ENCODE measurements around the gene WDR46.

The WDR46 gene, protein sequence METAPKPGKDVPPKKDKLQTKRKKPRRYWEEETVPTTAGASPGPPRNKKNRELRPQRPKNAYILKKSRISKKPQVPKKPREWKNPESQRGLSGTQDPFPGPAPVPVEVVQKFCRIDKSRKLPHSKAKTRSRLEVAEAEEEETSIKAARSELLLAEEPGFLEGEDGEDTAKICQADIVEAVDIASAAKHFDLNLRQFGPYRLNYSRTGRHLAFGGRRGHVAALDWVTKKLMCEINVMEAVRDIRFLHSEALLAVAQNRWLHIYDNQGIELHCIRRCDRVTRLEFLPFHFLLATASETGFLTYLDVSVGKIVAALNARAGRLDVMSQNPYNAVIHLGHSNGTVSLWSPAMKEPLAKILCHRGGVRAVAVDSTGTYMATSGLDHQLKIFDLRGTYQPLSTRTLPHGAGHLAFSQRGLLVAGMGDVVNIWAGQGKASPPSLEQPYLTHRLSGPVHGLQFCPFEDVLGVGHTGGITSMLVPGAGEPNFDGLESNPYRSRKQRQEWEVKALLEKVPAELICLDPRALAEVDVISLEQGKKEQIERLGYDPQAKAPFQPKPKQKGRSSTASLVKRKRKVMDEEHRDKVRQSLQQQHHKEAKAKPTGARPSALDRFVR

DNA sequence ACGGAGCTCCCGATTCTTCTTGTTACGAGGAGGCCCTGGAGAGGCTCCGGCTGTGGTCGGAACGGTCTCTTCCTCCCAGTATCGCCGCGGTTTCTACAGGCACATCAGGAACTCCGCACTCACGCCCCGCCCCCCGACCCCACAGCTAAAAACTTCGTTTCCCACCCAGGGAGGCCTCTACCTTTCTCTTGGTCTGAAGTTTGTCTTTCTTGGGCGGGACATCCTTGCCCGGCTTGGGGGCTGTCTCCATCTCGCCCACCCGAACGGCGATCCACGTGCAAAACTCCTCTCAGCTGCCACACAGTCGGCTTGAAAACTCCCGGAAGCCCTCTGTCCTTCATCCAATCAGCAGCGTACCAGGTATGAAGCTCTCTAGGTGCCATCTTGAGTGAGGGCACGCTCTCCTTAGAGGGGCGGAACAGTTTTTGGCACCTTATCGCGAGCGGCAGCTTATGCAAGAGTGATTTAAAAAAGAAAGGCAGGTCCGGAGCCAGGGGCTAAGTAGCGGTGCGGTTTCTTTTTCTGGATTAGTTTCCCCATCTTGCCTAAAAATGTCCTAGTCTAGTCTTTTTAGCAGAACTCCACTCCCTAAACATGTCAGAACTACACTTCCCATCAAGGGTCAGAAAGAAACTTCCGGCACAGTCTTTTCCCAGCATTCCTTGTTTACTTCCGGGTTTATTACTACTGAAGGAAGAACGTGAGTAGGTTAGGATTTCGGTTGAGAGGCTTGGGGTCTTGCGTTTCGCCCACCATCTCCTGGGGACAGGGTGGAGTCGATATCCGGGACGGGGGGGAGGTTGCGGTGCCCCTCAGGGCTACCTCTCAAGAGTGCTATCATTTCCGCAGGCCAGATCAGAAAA lies at the start of gene WDR46, which contains the start of gene PFDN6:
WDR46 (minus strand) TSS at position 319 of the 863 bp plus-strand sequence; CDS start at position 250, 69 bp downstream.
PFDN6 (plus strand) TSS at position 681 of the 863 bp plus-strand sequence. CDS start 256 bp downstream, outside the sequence.
- DNase-seq (peak; percentile 75), ATAC-seq (peak; percentile 97)
- H3K27me3 Mint-ChIP-seq: no peaks in the 10 kb centered on the region
- peak within 1 kb of the TSS; percentile 97 for H3K4me3 Mint-ChIP-seq
- peak within 1 kb of the TSS; percentile 96 for H3K27ac Mint-ChIP-seq
- no peaks in the 10 kb centered on the region for H3K9me3 Mint-ChIP-seq
- H3K36me3 Mint-ChIP-seq (ENCODE audit: low read depth): peaks cover 46% of the 10 kb centered on the region
- peaks cover 45% of the 10 kb centered on the region for H3K4me1 Mint-ChIP-seq

DNA sequence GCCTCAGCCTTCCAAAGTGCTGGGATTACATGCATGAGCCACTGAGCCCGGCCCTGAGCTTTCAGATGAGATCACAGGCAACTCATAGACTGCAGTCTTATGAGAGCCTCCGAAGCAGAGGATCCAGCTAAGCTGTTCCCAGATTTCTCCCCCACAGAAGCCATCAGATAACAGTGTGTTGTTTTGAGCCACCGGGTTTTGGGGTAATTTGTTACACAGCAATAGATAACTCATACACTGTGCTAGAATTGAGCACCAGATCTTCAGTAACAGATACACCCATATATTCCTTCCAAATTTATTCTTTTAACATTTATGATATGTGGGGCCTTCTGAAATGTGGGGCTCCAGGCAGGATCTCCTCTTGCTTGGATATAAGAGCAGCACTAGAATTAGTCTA lies 47.5 kb upstream of the WDR46 start:
- no peaks in the 10 kb centered on the region for H3K27me3 Mint-ChIP-seq
- H3K9me3 Mint-ChIP-seq: no peaks in the 10 kb centered on the region
- no peaks in the 10 kb centered on the region for H3K36me3 Mint-ChIP-seq (ENCODE audit: low read depth)
- ATAC-seq (no peak), DNase-seq (no peak)
- H3K4me1 Mint-ChIP-seq: peaks cover 24% of the 10 kb centered on the region
- H3K27ac Mint-ChIP-seq: no peak overlapping the region
- no peak overlapping the region for H3K4me3 Mint-ChIP-seq

DNA sequence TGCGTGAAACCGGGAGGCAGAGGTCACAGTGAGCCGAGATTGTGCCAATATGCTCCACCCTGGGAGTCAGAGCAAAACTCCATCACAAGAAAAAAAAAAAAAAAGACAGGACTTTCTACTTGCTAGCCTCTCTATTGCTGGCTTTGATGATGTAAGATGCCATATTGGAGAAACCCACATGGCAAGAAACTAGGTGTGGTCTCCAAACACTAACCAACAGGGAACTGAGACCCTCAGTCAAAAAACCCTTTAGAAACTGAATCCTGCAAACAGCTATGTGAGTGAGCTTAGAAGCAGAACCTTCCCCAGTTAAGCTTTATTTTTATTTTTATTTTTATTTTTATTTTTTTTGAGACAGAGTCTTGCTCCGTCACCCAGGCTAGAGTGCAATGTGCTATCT lies 46.9 kb upstream of the WDR46 start:
- Mint-ChIP-seq H3K4me1 (peaks cover 26% of the 10 kb centered on the region), H3K4me3 (no peak overlapping the region), H3K9me3 (no peaks in the 10 kb centered on the region), H3K27me3 (no peaks in the 10 kb centered on the region), H3K27ac (no peak overlapping the region), H3K36me3 (ENCODE audit: low read depth) (no peaks in the 10 kb centered on the region)
- ATAC-seq: no peak
- DNase-seq: no peak

DNA sequence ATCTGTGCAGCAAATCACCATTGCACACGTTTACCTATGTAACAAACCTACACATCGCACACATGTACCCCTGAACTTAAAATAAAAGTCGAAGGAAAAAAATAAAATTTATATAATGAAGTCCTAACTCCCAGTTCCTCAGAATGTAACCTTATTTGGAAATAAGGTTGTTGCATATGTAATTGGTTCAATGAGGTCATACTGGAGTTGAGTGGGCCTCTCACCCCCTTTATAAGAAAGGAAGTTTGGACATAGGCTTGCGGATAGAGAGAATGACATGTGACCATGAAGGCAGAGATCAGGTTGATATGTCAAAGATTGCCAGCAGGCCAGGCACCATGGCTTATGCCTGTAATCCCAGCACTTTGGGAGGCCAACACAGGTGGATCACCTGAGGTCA lies 44.6 kb upstream of the WDR46 start:
- Mint-ChIP-seq H3K27ac (no peak overlapping the region), H3K9me3 (no peaks in the 10 kb centered on the region), H3K4me3 (no peak overlapping the region), H3K36me3 (ENCODE audit: low read depth) (no peaks in the 10 kb centered on the region), H3K27me3 (no peaks in the 10 kb centered on the region), H3K4me1 (peaks cover 25% of the 10 kb centered on the region)
- DNase-seq (no peak), ATAC-seq (no peak)

DNA sequence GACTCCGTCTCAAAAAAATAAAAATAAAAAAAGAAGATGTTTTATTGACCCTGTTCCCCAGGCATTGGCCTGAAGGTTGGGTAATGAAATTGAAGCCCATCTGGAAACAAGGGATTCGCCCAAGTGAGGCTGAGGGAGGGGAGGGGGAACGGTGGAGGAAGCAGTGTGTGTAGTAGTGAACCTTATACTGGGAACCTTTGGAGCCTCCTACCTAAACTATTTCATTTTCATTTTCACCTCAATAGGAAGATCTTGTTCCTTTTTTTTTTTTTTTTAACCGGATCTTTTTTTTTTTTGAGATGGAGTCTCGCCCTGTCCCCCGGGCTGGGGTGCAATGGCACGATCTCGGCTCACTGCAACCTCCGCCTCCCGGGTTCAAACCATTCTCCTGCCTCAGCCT lies 41.7 kb upstream of the WDR46 start:
- ATAC-seq (no peak), DNase-seq (no peak)
- no peaks in the 10 kb centered on the region for H3K27me3 Mint-ChIP-seq
- H3K4me1 Mint-ChIP-seq: peaks cover 25% of the 10 kb centered on the region
- H3K4me3 Mint-ChIP-seq: no peak overlapping the region
- no peak overlapping the region for H3K27ac Mint-ChIP-seq
- H3K36me3 Mint-ChIP-seq (ENCODE audit: low read depth): no peaks in the 10 kb centered on the region
- no peaks in the 10 kb centered on the region for H3K9me3 Mint-ChIP-seq

DNA sequence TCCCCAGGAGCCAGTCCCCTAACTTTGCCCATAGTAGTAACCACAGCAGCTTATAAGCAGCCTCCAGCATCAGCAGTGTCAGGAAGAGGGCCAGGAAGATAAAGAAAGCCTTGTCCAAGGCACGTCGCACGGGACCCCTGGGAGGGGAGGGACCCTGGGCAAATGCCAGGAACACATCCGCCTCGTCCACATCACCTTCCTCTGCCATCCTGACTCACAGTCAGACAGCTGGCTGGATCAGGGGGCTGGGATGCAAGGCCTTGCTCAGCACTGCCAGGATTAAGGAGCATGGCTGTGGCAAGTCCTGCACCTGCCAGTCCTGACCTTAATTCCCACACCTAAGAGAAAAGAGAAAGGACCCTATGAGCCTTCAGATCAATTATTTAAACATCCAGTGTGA lies 40.0 kb upstream of the WDR46 start:
- Mint-ChIP-seq H3K27me3 (no peaks in the 10 kb centered on the region), H3K4me3 (no peak overlapping the region), H3K36me3 (ENCODE audit: low read depth) (no peaks in the 10 kb centered on the region), H3K4me1 (peaks cover 21% of the 10 kb centered on the region), H3K27ac (no peak overlapping the region), H3K9me3 (no peaks in the 10 kb centered on the region)
- no peak for DNase-seq
- no peak for ATAC-seq

DNA sequence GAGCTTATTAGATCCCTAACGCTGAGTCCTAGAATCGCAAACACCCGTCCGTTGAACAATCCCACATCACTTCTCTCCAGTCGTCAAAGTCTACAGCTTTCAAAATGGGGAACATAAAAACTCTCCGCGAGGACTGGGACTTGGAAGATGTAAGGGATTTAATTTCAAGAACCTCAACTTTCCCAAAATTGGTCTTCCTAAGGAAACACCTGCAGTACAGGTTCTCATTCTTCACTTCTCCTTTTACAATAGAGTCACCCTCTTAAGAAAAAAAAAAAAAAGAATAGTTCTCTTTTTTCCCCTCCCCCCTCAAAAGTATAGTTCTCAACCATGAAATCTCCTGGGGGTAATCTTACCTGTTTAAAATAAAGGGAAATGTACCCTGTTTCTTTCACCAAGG lies 35.1 kb upstream of the WDR46 start:
- Mint-ChIP-seq H3K27ac (peak overlapping the region; percentile 100), H3K9me3 (no peaks in the 10 kb centered on the region), H3K4me3 (peak overlapping the region; percentile 98), H3K36me3 (ENCODE audit: low read depth) (peaks cover 35% of the 10 kb centered on the region), H3K4me1 (peaks cover 46% of the 10 kb centered on the region), H3K27me3 (no peaks in the 10 kb centered on the region)
- ATAC-seq: no peak
- DNase-seq: no peak

DNA sequence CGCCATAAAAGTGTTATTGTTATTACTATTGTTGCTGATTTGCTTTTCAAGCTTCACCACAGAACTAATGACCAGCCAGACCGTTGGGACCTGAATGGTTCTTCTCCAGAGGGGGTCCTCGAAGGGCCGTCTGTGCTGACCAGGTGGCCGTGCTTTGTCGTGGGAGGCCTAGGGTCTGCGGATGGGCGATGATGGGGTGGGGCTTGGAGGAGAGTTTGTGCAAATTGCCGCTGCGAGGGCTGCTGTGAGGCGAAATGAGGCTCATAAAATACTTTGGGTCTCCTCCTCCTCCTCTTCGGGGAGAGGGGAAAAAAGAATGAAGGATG lies 34.5 kb upstream of the WDR46 start:
- Mint-ChIP-seq H3K9me3 (no peaks in the 10 kb centered on the region), H3K27ac (peak overlapping the region; percentile 100), H3K36me3 (ENCODE audit: low read depth) (peaks cover 38% of the 10 kb centered on the region), H3K4me3 (peak overlapping the region; percentile 98), H3K4me1 (peaks cover 51% of the 10 kb centered on the region), H3K27me3 (no peaks in the 10 kb centered on the region)
- ATAC-seq (no peak), DNase-seq (peak; percentile 41)

DNA sequence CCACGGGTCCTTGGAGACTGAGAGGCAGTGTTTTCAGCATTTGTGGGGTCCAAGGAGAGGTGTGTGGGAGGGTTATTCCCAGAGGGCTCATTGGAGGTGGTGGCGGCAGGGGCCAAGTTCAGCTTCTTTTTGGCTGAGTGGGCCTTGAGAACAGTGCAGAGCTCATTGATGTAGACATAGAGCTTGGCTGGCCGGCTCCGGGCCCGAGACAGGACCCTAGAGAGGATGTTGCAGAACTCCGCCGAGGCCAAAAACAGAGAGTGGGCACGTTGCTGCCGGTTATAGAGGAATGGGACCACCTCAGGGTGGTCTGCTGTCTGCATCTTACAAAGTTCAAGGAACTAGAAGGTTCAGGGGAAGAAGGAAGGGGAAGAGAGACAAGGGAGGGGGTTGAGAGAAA lies 32.2 kb upstream of the WDR46 start:
- peak overlapping the region; percentile 98 for H3K4me3 Mint-ChIP-seq
- peak overlapping the region; percentile 81 for H3K27ac Mint-ChIP-seq
- no peak for ATAC-seq
- no peaks in the 10 kb centered on the region for H3K9me3 Mint-ChIP-seq
- peaks cover 46% of the 10 kb centered on the region for H3K36me3 Mint-ChIP-seq (ENCODE audit: low read depth)
- DNase-seq: no peak
- H3K27me3 Mint-ChIP-seq: no peaks in the 10 kb centered on the region
- H3K4me1 Mint-ChIP-seq: peaks cover 70% of the 10 kb centered on the region

DNA sequence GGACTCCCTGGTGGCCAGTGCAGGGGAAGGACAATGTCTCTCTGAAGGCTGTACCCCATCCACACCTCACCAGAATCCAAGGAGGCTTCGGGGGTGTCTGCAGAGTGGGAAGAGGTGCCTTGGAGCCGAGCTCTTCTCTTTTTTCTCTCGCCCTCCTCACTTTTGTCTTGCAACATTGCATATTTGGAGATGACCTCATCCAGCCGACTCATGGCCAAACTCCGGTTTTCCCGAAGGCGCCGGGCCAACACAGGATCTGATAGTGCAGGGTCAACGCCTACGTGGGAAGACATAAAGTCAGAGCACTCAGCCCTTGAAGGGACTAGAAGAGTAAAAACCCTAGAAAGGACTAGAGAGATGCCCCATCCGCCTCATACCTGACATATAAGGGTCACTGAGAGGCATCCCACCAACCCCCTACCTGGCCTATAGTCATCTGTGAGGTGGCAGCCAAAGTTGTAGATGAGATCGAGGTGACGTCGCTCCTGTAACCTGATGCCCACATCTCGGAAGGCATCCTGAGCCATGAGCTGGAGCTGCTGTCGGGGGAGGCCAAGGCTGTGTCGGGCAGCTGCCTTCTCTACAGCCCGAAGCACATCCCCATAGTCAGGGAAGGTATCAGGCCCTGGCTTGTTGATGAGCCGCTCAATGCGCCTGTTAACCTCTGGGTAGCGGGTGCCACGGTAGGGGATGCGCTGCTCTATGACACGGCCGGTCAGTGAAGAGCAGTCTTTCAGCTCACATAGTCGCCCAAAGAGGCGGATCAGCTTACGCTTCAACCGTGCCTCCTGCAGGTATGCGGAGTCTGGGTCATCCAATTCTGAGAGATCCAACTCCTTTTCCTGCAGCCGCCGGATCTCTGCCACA lies 31.5 kb upstream of the WDR46 start:
- Mint-ChIP-seq H3K27me3 (no peaks in the 10 kb centered on the region), H3K9me3 (no peaks in the 10 kb centered on the region), H3K36me3 (ENCODE audit: low read depth) (peaks cover 46% of the 10 kb centered on the region), H3K4me1 (peaks cover 77% of the 10 kb centered on the region), H3K27ac (peak overlapping the region; percentile 74), H3K4me3 (peak overlapping the region; percentile 98)
- ATAC-seq (no peak), DNase-seq (no peak)

DNA sequence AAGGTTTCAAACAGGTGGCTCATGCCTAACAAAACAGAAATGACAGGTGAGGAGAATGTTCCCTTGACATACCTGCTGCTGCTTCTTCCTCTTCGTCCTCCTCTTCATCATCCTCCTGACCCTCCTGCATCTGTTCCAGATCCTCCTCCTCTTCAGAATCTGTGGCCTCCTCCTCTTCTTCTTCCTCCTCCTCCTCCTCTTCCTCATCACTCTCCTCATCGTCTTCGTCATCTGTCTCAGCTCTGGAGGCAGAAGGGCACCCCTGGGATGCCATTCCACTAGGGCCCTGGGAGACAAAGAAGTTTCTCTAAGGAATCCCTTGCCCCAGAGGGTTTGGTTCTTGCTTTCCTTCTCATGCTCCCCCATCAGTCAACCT lies 30.9 kb upstream of the WDR46 start:
- no peak for DNase-seq
- H3K27me3 Mint-ChIP-seq: no peaks in the 10 kb centered on the region
- H3K36me3 Mint-ChIP-seq (ENCODE audit: low read depth): peaks cover 46% of the 10 kb centered on the region
- H3K27ac Mint-ChIP-seq: peak overlapping the region; percentile 74
- peak overlapping the region; percentile 98 for H3K4me3 Mint-ChIP-seq
- peaks cover 83% of the 10 kb centered on the region for H3K4me1 Mint-ChIP-seq
- ATAC-seq: no peak
- H3K9me3 Mint-ChIP-seq: no peaks in the 10 kb centered on the region

DNA sequence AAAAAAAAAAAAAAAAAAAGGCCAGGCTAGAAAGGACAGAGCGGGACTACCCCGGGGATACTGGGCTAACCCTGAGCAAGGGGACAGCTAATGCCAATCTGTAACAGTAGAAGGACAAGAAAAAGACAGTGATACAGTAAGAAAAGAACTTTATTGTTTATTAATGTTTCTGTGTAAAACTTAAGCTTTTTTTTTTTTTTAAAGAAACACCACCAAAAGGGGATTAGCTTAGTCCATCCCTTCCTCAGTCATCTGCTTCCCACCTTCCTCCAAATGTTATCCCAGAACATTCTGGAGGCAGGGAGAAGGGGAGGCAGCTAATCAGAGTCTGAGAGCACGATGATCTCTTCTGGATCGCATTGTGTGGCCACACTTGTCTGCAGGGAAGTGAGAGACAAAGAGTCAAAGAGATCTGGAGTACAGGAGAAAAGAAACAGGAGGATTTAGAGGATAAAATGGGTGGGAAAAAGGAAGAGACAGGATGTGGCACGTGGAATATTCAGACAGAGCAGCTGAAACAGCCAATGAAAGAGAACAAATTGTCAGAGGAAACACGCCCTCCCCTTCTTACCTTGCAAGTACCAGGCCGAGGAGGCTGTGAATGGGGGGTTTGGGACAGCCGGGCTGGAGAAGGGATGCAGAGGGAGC lies 29.5 kb upstream of the WDR46 start:
- DNase-seq (no peak), ATAC-seq (no peak)
- Mint-ChIP-seq H3K4me3 (peak overlapping the region; percentile 93), H3K27me3 (no peaks in the 10 kb centered on the region), H3K9me3 (no peaks in the 10 kb centered on the region), H3K4me1 (peaks cover 84% of the 10 kb centered on the region), H3K36me3 (ENCODE audit: low read depth) (peaks cover 46% of the 10 kb centered on the region), H3K27ac (peak overlapping the region; percentile 94)

DNA sequence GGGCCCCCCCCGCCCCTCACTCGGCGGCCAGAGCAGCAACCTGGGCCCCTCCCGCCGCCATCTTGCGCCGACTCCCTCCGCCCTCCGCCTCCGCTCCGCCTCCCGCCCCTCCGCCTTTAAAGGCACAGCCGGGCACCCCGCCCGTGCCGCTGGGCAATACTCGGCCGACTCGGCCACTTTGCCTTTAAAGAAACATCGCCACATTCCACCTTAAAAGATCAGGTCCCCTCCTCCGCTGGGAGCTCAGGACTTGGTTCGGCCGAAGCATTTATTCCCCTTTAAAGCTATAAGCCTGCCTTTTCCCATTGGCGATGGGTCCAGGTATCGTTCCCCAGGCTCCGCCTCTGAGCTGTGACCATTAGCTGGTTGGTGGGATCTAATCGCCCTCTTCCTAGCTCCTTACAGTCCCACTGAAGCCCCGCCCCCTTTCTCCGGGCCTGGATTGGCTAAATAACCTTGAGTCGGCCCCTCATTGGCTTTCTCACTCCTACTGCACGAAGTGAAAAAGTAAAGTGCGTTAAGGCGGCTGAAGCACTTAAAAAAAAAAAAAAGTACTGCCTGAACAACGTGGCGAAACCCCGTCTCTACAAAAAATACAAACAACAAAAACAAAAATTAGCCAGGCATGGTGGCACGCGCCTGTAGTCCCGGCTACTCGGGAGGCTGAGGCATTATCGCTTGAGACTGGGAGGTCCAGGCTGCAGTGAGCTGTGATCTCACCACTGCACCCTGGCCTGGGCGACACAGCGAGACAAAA lies 28.8 kb upstream of the WDR46 start, which contains the start of gene ZBTB22:
ZBTB22 (minus strand) TSS at position 76 of the 757 bp plus-strand sequence. CDS start 828 bp downstream, outside the sequence.
- Mint-ChIP-seq H3K9me3 (no peaks in the 10 kb centered on the region), H3K36me3 (ENCODE audit: low read depth) (peaks cover 45% of the 10 kb centered on the region), H3K27ac (peak within 1 kb of the TSS; percentile 94), H3K4me3 (peak within 1 kb of the TSS; percentile 93), H3K4me1 (peaks cover 79% of the 10 kb centered on the region), H3K27me3 (no peaks in the 10 kb centered on the region)
- ATAC-seq (peak; percentile 58), DNase-seq (peak; percentile 96)

All from activated naive CD8-positive, alpha-beta T cell treated with anti-CD3 and anti-CD28 coated beads, Interleukin-2, amount 50 U/mL, for 24 hours (primary cell).